ENCODE measurements around the gene BATF3. TPM values are rescaled to one million over a fixed set of nuclear protein-coding genes. Genes with fewer than 3 reads are reported as not detected.

Gene BATF3
- total and polyA plus RNA-seq, 2 of the 4 experiments (the other 2 are of a cell fraction) = 1.6 to 3.9 TPM

GRCh38 chr1:212699104-212699624 is 476 bp downstream of the BATF3 start:
- H3K36me3 ChIP-seq (ENCODE audit: control insufficient read depth, insufficient read depth, low read length) = peaks cover 2% of the 10 kb centered on the region; the same call in 1 of the 2 replicates
- no peak overlapping the region for H2BK15ac ChIP-seq (ENCODE audit: low read depth, low read length)
- no TSS peak for BruUV-seq (replicated peaks)
- H2BK5ac ChIP-seq (ENCODE audit: low read depth, low read length, poor library complexity, severe bottlenecking) = no peak overlapping the region
- H3K4me3 ChIP-seq (ENCODE audit: insufficient read depth, low read depth, low read length) = peak overlapping the region; percentile 73
- H3K56ac ChIP-seq (ENCODE audit: extremely low read depth, insufficient read depth, low read length) = no peak overlapping the region
- no peak overlapping the region for H4K91ac ChIP-seq (ENCODE audit: insufficient read depth, low read depth, low read length)
- peak overlapping the region; percentile 42; the same call in 1 of the 2 replicates for H3K4ac ChIP-seq (ENCODE audit: low read depth, low read length)
- 3% methylated on average over 12 of the region's 42 CpGs; no CpG with 5 or more reads in 1 of the 2 experiments for WGBS, 2 experiments (ENCODE audit: extremely low coverage in 2 of 2, insufficient read length in 1 of 2)
- H3K14ac ChIP-seq (replicated peaks; ENCODE audit: low read depth, low read length) = 0 out of 2 replicates have a peak overlapping the region, but pooled peaks have one; percentile 29
- no peak overlapping the region; the same call in none of the 2 replicates for H2AK5ac ChIP-seq (ENCODE audit: low read depth, low read length)
- no peak overlapping the region for H3K18ac ChIP-seq (ENCODE audit: low read depth, low read length)
- H2AFZ ChIP-seq (replicated peaks; ENCODE audit: low read length, poor library complexity) = peak overlapping the region; percentile 92
- no peaks in the 10 kb centered on the region for H3K27me3 ChIP-seq (ENCODE audit: control insufficient read depth, insufficient read depth, low read length)
- H3K4me2 ChIP-seq (ENCODE audit: low read depth, low read length) = peak overlapping the region; percentile 87
- no peaks in the 10 kb centered on the region; a peak in 2 of 4 replicates for H3K79me1 ChIP-seq (ENCODE audit: low read depth in 1 of 2, low read length in 2 of 2)
- H3K27ac ChIP-seq (ENCODE audit: insufficient read depth, low read length) = peak overlapping the region; percentile 15; the same call in 1 of the 2 replicates
- peak; percentile 71 for ATAC-seq (ENCODE audit: low read depth)
- in situ Hi-C loops (cut with MboI; ENCODE audit: low sequenced_read_pairs) = no loop called here
- no peak overlapping the region for H2BK20ac ChIP-seq (ENCODE audit: low read depth, low read length)
- no peaks in the 10 kb centered on the region for H3K9me3 ChIP-seq (ENCODE audit: control insufficient read depth, insufficient read depth, low read length)
- peak; percentile 32 for DNase-seq
- no peaks in the 10 kb centered on the region for H3K9me1 ChIP-seq (ENCODE audit: insufficient read depth, low read length)
- intact Hi-C loops (cut with micrococcal nuclease) = no loop called here
- 0 out of 4 replicates have a peak overlapping the region, but pooled peaks of 1 of the 2 experiments have one; percentile 16 for H4K8ac ChIP-seq (ENCODE audit: low read depth in 2 of 2, low read length in 2 of 2)
- dilution Hi-C loops (cut with HindIII; ENCODE audit: low sequenced_read_pairs, unreplicated experiment) = no loop called here
- H3K23ac ChIP-seq (ENCODE audit: low read depth, low read length) = no peak overlapping the region; the same call in 1 of the 2 replicates
- ChIA-PET POLR2A (ENCODE audit: unreplicated experiment) (interaction anchor here (0.6 kb wide), 1 partner anchor 34 kb away, joined by 5 read pairs; no protein-coding TSS in a partner anchor), CTCF (interaction anchor here (1.0 to 1.3 kb wide), 3 partner anchors 11 to 222 kb away, joined by 3 read pairs; no protein-coding TSS in a partner anchor)
- H2AK9ac ChIP-seq (replicated peaks; ENCODE audit: low read depth, low read length, poor library complexity) = peak overlapping the region; percentile 67
- peaks cover 3% of the 10 kb centered on the region; the same call in 1 of the 2 replicates for H3K4me1 ChIP-seq (ENCODE audit: control insufficient read depth, insufficient read depth, low read length)
- no peak overlapping the region for H2BK120ac ChIP-seq (ENCODE audit: low read depth, low read length)
- peak overlapping the region; percentile 56 for H3K9ac ChIP-seq (ENCODE audit: low read depth, low read length)
- H4K20me1 ChIP-seq (ENCODE audit: insufficient read depth, low read length) = no peaks in the 10 kb centered on the region
- TF ChIP-seq MAZ (IDR thresholded peaks at IDR 0.05; ENCODE audit: borderline replicate concordance, low read depth, low read length) = no peak
- no peak for TF ChIP-seq NFE2L2 (IDR thresholded peaks at IDR 0.05; ENCODE audit: low read depth, low read length)
- peak; percentile 65 for TF ChIP-seq CTCF (conservative IDR thresholded peaks at IDR 0.05; ENCODE audit: low read depth, low read length)
- no peak for TF ChIP-seq RFX5 (IDR thresholded peaks at IDR 0.05; ENCODE audit: low read depth, low read length)
- TF ChIP-seq SMC3 (IDR thresholded peaks at IDR 0.05; ENCODE audit: low read depth, low read length) = peak; percentile 33; the same call in 1 of the 2 replicates
- no peak for TF ChIP-seq CEBPB (IDR thresholded peaks at IDR 0.05; ENCODE audit: low read depth, low read length)
- TF ChIP-seq RAD21 (IDR thresholded peaks at IDR 0.05; ENCODE audit: low read length) = peak; percentile 52
- peak; percentile 78 for TF ChIP-seq USF2 (IDR thresholded peaks at IDR 0.05; ENCODE audit: low read depth, low read length)
- TF ChIP-seq BHLHE40 (IDR thresholded peaks at IDR 0.05; ENCODE audit: low read depth, low read length) = peak; percentile 73
- no peak for TF ChIP-seq MAFK (IDR thresholded peaks at IDR 0.05; ENCODE audit: low read depth, low read length)
- no peak for TF ChIP-seq RCOR1 (IDR thresholded peaks at IDR 0.05; ENCODE audit: insufficient replicate concordance, low read length)
- H4K5ac ChIP-seq (ENCODE audit: low read depth, low read length) = no peak overlapping the region

All from IMR-90 (cell line).